Mammary epithelial cell (primary cell): ENCODE measurements around the gene SETD9.

Experiments used
- CTCF ChIP-seq, 2 donors: IDR thresholded peaks in 1 of 2; conservative IDR thresholded peaks in 1 of 2; 2 replicates each; pipeline ENCODE4 v1.5.1; 2011 to 2012; ENCODE audit warnings: inconsistent platforms in 2 of 2, low read length in 2 of 2, mild to moderate bottlenecking in 2 of 2, control low read depth in 1 of 2, low read depth in 1 of 2; ENCODE audit not compliant: insufficient read depth in 1 of 2; ENCODE audit errors: extremely low read depth in 1 of 2
- EZH2 ChIP-seq: IDR thresholded peaks from 2 replicates; pipeline ENCODE4 v1.6.1; 2012; ENCODE audit warnings: low read length, inconsistent platforms, borderline replicate concordance

- TF ChIP-seq CTCF (conservative IDR thresholded peaks at IDR 0.05 in 1 of 2, IDR thresholded peaks at IDR 0.05 in 1 of 2; ENCODE audit: extremely low read depth in 1 of 2, insufficient read depth in 1 of 2, low read depth in 1 of 2, low read length in 2 of 2) (no peak), EZH2 (no peak)
Observed at GRCh38 chr5:56938858-56939257, 29.5 kb downstream of the SETD9 start.
